ENCODE measurements around the gene SULT1E1.

Gene SULT1E1

DNA sequence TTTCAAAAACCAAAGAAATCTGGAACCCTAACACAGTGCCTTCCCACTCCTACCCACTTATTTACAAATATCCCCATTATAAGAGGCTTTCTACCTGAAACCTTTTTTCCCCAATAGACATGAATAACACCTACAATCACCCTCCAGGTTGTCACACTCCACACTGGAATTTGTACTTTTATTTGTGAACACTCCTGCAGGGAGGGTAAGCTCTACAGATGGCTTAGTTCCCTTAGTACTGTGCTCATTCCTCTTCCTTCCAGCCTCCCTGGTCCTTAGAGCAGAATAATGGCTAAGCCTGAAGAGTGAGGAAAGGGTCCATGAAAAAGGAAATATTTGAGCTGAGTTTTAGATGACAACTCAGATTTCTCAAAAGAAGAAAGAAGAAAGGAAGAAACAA lies 22.2 kb upstream of the SULT1E1 start:
- TF ChIP-seq, protein P1, sequence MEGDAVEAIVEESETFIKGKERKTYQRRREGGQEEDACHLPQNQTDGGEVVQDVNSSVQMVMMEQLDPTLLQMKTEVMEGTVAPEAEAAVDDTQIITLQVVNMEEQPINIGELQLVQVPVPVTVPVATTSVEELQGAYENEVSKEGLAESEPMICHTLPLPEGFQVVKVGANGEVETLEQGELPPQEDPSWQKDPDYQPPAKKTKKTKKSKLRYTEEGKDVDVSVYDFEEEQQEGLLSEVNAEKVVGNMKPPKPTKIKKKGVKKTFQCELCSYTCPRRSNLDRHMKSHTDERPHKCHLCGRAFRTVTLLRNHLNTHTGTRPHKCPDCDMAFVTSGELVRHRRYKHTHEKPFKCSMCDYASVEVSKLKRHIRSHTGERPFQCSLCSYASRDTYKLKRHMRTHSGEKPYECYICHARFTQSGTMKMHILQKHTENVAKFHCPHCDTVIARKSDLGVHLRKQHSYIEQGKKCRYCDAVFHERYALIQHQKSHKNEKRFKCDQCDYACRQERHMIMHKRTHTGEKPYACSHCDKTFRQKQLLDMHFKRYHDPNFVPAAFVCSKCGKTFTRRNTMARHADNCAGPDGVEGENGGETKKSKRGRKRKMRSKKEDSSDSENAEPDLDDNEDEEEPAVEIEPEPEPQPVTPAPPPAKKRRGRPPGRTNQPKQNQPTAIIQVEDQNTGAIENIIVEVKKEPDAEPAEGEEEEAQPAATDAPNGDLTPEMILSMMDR (conservative IDR thresholded peaks at IDR 0.05; ENCODE audit: low read depth, low read length) = no peak
- DNase-seq (ENCODE audit: low read depth) = no peak
- no peak overlapping the region for H3K4me3 ChIP-seq (ENCODE audit: low read length)

DNA sequence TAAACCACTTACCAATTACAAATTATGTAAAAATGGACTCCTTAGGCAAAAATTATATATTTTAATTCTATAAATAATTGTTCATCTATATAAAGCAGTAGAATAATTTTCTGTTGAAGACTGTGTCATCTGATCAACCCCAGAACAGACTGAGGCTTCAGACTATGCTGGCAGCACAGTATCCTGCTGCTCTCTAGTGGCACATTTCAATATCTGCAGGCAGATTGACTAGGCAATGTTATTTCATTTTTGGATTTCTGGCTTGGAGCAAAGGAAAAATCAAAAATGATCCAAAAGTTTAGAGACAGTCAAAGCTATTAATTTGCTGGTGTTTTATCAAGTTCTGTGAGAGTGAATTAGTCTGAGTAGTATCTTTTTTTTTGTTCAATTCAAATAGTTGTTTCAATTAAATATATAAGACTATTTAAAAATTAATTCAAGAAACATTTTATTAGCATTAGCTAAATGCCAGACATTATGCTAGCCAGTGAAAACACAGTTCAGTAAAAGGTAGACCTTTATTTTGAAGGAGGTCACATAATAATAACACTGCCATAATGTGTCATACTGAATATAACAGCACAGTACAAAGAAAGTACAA lies 21.3 kb upstream of the SULT1E1 start:
- TF ChIP-seq, protein P1 (conservative IDR thresholded peaks at IDR 0.05; ENCODE audit: low read depth, low read length) = peak; percentile 89
- no peak for DNase-seq (ENCODE audit: low read depth)
- no peak overlapping the region for H3K4me3 ChIP-seq (ENCODE audit: low read length)

DNA sequence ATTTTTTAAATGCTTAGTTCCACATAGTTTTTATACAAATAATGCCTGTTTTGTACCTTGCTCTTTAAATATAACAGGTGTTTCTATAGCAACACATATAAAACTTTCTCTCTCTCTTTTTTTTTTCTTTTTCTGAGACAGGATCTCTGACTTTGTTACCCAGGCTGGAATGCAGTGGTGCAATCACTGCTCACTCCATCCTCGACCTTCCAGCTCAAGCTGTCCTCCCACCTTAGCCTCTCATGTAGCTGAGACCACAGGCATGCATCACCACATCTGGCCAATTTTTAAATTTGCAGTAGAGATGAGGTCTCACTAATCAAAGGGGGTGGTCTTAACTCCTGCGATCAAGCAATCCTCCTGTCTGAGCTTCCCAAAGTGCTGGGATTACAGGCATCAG lies 18.3 kb upstream of the SULT1E1 start:
- no peak overlapping the region for H3K4me3 ChIP-seq (ENCODE audit: low read length)
- no peak for DNase-seq (ENCODE audit: low read depth)
- TF ChIP-seq, protein P1 (conservative IDR thresholded peaks at IDR 0.05; ENCODE audit: low read depth, low read length) = no peak

DNA sequence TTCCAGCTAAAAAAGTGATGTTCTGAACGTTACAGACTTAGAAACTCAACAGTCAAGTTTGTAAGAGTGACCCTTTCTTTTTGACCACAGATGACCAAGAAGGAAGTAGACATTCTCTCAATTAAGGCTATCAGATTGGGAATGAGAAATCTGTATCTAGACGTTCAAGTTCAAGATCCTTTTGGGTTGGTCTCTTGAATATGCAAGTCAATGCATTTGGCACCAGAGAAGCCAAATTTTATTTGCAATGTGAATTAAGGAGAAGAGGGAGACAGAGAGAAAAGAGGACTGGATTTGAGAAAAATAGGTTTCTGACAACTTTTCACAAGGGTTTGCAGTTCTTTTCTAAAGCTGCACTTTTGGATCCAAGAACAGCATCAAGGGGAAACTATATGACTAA lies 17.5 kb upstream of the SULT1E1 start:
- DNase-seq (ENCODE audit: low read depth) = no peak
- TF ChIP-seq, protein P1 (conservative IDR thresholded peaks at IDR 0.05; ENCODE audit: low read depth, low read length) = no peak

DNA sequence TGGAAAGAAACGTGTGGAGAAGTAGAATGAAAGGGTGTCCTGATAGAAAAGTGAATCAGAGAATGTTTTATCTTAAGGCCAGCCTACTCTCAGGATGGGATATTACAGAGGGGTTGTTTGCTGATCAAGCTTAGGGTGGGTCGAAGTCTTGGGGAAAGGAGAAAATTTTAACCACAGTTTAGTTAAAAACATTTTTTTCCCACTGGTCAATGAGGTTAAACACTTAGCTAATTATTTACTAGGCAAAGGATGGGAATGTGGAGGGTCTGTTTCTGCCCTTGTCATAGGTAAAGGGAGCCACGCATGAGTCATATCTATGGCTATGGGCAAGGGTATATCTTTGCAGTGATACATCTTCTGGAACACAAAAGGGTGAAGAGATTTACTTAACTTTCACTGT lies 16.1 kb upstream of the SULT1E1 start:
- no peak overlapping the region for H3K4me3 ChIP-seq (ENCODE audit: low read length)
- no peak for DNase-seq (ENCODE audit: low read depth)
- TF ChIP-seq, protein P1 (conservative IDR thresholded peaks at IDR 0.05; ENCODE audit: low read depth, low read length) = no peak

More for the DNA sequence above, 17.5 kb upstream of the SULT1E1 start:
- H3K4me3 ChIP-seq (ENCODE audit: low read length) = no peak overlapping the region

DNA sequence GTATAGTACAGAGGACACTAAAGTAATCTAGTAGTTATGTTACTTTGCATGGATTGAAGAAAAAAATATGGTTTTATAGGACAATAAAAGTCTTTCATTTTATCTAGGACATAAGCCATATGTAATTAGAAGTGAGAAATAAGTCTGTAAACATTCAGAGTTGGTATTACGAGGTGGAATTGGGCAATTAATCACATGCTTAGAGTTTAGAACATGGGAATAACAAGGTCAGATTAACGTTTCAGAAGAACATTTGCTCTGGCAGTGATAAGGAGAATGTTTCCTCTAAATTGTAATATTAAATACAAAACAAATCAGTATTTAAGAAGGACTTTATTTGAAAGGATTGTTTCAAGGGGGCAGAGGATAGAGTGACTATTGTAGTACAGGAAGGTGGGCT lies 15.6 kb upstream of the SULT1E1 start:
- DNase-seq (ENCODE audit: low read depth) = peak; percentile 17
- H3K4me3 ChIP-seq (ENCODE audit: low read length) = no peak overlapping the region
- TF ChIP-seq, protein P1 (conservative IDR thresholded peaks at IDR 0.05; ENCODE audit: low read depth, low read length) = no peak

DNA sequence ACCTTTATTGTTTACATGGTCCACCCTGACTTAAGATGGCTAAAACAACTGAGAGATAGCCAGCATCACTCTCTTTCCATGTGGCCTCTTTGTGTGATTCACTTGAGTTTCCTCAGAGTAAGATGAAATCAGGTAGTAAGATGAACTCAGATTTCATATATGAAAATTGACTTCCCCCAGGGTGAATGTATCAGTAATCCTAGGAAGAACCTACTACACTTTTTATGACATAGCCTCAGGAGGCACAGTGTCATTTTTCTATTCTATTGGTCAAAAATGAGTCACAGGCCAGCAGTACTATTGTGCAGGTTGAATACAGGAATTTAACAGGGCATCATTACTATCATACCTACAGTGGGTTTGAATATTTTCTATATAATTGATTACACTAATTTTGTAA lies 14.6 kb upstream of the SULT1E1 start:
- no peak for DNase-seq (ENCODE audit: low read depth)
- H3K4me3 ChIP-seq (ENCODE audit: low read length) = no peak overlapping the region
- TF ChIP-seq, protein P1 (conservative IDR thresholded peaks at IDR 0.05; ENCODE audit: low read depth, low read length) = no peak

All from retinal pigment epithelial cell (primary cell).